ENCODE results near the gene XAGE1B. TPM values are rescaled to one million over a fixed set of nuclear protein-coding genes. Genes with fewer than 3 reads are reported as not detected.
"Not testable (repeated sequence)": the region's sequence is repeated elsewhere in the genome, so short reads cannot be mapped to it uniquely, and the experiment has no call there.

The XAGE1B gene
- polyA plus RNA-seq, 3 donors = not detected

- DNase-seq = not testable (repeated sequence)
Measured at GRCh38 chrX:52516110-52516986, 515 bp downstream of the XAGE1B start.

GRCh38 chrX:52511126-52511525, 5.7 kb downstream of the XAGE1B start:
- H3K36me3 ChIP-seq (replicated peaks in 1 of 2; ENCODE audit: control insufficient read depth in 1 of 2, insufficient read depth in 2 of 2, low read length in 2 of 2); H3K4me1 ChIP-seq (ENCODE audit: control insufficient read depth in 1 of 2, insufficient read depth in 2 of 2, low read length in 2 of 2); H4K20me1 ChIP-seq (ENCODE audit: insufficient read depth, low read length); H3K4me3 Mint-ChIP-seq; H3K4me1 Mint-ChIP-seq; H3K27ac ChIP-seq (ENCODE audit: low read depth in 1 of 2, low read length in 2 of 2); H3K27me3 ChIP-seq (ENCODE audit: control insufficient read depth in 2 of 2, insufficient read depth in 2 of 2, low read length in 2 of 2); H3K27me3 Mint-ChIP-seq (ENCODE audit: low read depth in 3 of 3); H3K27ac Mint-ChIP-seq; intact Hi-C loops (cut with micrococcal nuclease); H3K9me3 ChIP-seq (replicated peaks in 1 of 2; ENCODE audit: control insufficient read depth in 1 of 2, insufficient read depth in 1 of 2, low read length in 2 of 2); H3K4me3 ChIP-seq (replicated peaks in 1 of 3; ENCODE audit: low read depth in 2 of 3, low read length in 3 of 3); H3K9ac ChIP-seq (ENCODE audit: insufficient read depth, low read length, poor library complexity, severe bottlenecking); H2AFZ ChIP-seq (ENCODE audit: insufficient read depth, low read depth, low read length, poor library complexity, severe bottlenecking); H3K79me2 ChIP-seq (ENCODE audit: insufficient read depth, low read length); H3K9me3 Mint-ChIP-seq; DNase-seq; H3K36me3 Mint-ChIP-seq; H3K4me2 ChIP-seq (replicated peaks; ENCODE audit: extremely low read depth, low read length, poor library complexity, severe bottlenecking): not testable (repeated sequence)
- no CpG with 5 or more reads among the region's 6 CpGs for WGBS (ENCODE audit: insufficient coverage)

More at GRCh38 chrX:52516110-52516986, 515 bp downstream of the XAGE1B start:
- H3K4me2 ChIP-seq (replicated peaks; ENCODE audit: extremely low read depth, low read length, poor library complexity, severe bottlenecking); H3K4me3 Mint-ChIP-seq; H3K27me3 Mint-ChIP-seq (ENCODE audit: low read depth in 3 of 3); H3K4me1 Mint-ChIP-seq; H3K36me3 ChIP-seq (replicated peaks in 1 of 2; ENCODE audit: control insufficient read depth in 1 of 2, insufficient read depth in 2 of 2, low read length in 2 of 2); H3K9me3 ChIP-seq (replicated peaks in 1 of 2; ENCODE audit: control insufficient read depth in 1 of 2, insufficient read depth in 1 of 2, low read length in 2 of 2); H3K36me3 Mint-ChIP-seq; H3K27ac ChIP-seq (ENCODE audit: low read depth in 1 of 2, low read length in 2 of 2); H3K79me2 ChIP-seq (ENCODE audit: insufficient read depth, low read length); H3K4me1 ChIP-seq (ENCODE audit: control insufficient read depth in 1 of 2, insufficient read depth in 2 of 2, low read length in 2 of 2); H3K27me3 ChIP-seq (ENCODE audit: control insufficient read depth in 2 of 2, insufficient read depth in 2 of 2, low read length in 2 of 2); H3K27ac Mint-ChIP-seq; intact Hi-C loops (cut with micrococcal nuclease); H3K9ac ChIP-seq (ENCODE audit: insufficient read depth, low read length, poor library complexity, severe bottlenecking); H4K20me1 ChIP-seq (ENCODE audit: insufficient read depth, low read length); H2AFZ ChIP-seq (ENCODE audit: insufficient read depth, low read depth, low read length, poor library complexity, severe bottlenecking); H3K9me3 Mint-ChIP-seq; H3K4me3 ChIP-seq (replicated peaks in 1 of 3; ENCODE audit: low read depth in 2 of 3, low read length in 3 of 3): not testable (repeated sequence)
- WGBS (ENCODE audit: insufficient coverage) = no CpG with 5 or more reads among the region's 27 CpGs

DNA sequence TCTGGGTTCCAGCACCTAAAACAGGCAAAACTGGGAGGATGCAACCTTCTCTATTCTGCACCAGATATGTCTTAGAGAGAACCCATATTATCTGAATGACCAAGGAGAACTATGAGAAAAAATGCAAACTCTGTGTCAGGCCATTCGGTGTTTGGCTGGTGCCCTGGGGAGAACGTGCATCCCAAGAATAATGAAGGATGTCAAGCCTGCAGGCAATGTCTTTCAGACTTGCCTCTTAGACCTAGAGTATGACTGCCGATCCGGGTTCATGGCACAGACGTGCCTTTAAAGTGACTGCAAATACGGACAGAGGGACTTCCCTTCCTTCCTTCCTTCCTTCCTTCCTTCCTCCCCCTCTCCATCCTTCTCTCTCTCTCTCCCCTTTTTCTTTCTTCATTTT, 6.9 kb downstream of the XAGE1B start:
- TF ChIP-seq, protein P1, sequence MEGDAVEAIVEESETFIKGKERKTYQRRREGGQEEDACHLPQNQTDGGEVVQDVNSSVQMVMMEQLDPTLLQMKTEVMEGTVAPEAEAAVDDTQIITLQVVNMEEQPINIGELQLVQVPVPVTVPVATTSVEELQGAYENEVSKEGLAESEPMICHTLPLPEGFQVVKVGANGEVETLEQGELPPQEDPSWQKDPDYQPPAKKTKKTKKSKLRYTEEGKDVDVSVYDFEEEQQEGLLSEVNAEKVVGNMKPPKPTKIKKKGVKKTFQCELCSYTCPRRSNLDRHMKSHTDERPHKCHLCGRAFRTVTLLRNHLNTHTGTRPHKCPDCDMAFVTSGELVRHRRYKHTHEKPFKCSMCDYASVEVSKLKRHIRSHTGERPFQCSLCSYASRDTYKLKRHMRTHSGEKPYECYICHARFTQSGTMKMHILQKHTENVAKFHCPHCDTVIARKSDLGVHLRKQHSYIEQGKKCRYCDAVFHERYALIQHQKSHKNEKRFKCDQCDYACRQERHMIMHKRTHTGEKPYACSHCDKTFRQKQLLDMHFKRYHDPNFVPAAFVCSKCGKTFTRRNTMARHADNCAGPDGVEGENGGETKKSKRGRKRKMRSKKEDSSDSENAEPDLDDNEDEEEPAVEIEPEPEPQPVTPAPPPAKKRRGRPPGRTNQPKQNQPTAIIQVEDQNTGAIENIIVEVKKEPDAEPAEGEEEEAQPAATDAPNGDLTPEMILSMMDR (IDR thresholded peaks at IDR 0.05) = no peak
- intact Hi-C loops (cut with micrococcal nuclease) = no loop called here
- H3K4me2 ChIP-seq (replicated peaks; ENCODE audit: extremely low read depth, low read length, poor library complexity, severe bottlenecking) = no peak overlapping the region
- peaks cover 0 to 2% of the 10 kb centered on the region in 2 donors for H3K27me3 ChIP-seq (ENCODE audit: control insufficient read depth in 2 of 2, insufficient read depth in 2 of 2, low read length in 2 of 2)
- H3K4me3 ChIP-seq (replicated peaks in 1 of 3; ENCODE audit: low read depth in 2 of 3, low read length in 3 of 3) = no peak overlapping the region
- Mint-ChIP-seq H3K9me3 (peaks cover 0 to 2% (median 0%) of the 10 kb centered on the region in 7 donors), H3K27ac (peak overlapping the region in 1 of 7 donors; percentile 16), H3K27me3 (ENCODE audit: low read depth in 3 of 3) (peaks cover 2 to 3% (median 3%) of the 10 kb centered on the region in 3 donors), H3K4me3 (no peak overlapping the region), H3K4me1 (no peaks in the 10 kb centered on the region), H3K36me3 (no peaks in the 10 kb centered on the region)
- no peak for DNase-seq
- H3K9ac ChIP-seq (ENCODE audit: insufficient read depth, low read length, poor library complexity, severe bottlenecking) = no peak overlapping the region
- no peaks in the 10 kb centered on the region for H3K9me3 ChIP-seq (replicated peaks in 1 of 2; ENCODE audit: control insufficient read depth in 1 of 2, insufficient read depth in 1 of 2, low read length in 2 of 2)
- no peak overlapping the region for H3K27ac ChIP-seq (ENCODE audit: low read depth in 1 of 2, low read length in 2 of 2)
- no peak overlapping the region for H2AFZ ChIP-seq (ENCODE audit: insufficient read depth, low read depth, low read length, poor library complexity, severe bottlenecking)
- WGBS (ENCODE audit: insufficient coverage) = 58% methylated on average over 3 of the region's 6 CpGs
- H3K36me3 ChIP-seq (replicated peaks in 1 of 2; ENCODE audit: control insufficient read depth in 1 of 2, insufficient read depth in 2 of 2, low read length in 2 of 2) = no peaks in the 10 kb centered on the region
- no peaks in the 10 kb centered on the region for H4K20me1 ChIP-seq (ENCODE audit: insufficient read depth, low read length)
- no peaks in the 10 kb centered on the region for H3K4me1 ChIP-seq (ENCODE audit: control insufficient read depth in 1 of 2, insufficient read depth in 2 of 2, low read length in 2 of 2)
- H3K79me2 ChIP-seq (ENCODE audit: insufficient read depth, low read length) = no peaks in the 10 kb centered on the region
